Measurements from ENCODE around the gene DOCK1.

DOCK1 gene

DNA sequence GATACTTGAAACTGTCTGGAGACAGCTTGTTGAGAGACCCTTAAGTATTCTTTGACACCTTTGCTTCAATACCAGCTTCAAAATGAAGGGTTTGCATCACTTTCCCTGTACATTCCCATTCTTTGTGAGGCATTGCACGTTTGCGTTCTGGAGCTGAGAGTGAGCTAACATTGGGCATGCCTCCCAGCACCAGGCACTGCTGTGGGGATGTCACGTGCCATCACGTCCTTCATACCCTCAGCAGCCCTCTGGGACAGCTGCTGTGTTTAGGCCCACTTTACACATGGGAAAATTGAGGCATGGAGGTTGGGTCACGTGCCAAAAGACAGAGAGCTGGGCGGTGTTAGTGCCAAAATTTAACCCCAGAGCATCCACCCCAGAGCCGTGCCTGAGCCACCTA lies 357.4 kb downstream of the DOCK1 start:
- Histone ChIP-seq H3K9ac (ENCODE audit: low read length) (no peak overlapping the region), H3K36me3 (ENCODE audit: control insufficient read depth, insufficient read depth, low read length) (peaks cover 10% of the 10 kb centered on the region), H3K4me3 (ENCODE audit: low read length) (no peak overlapping the region), H3K4me1 (ENCODE audit: control insufficient read depth, insufficient read depth, low read length) (no peaks in the 10 kb centered on the region), H3K27me3 (ENCODE audit: control insufficient read depth, insufficient read depth, low read length) (no peaks in the 10 kb centered on the region), H3K27ac (ENCODE audit: low read depth, low read length) (no peak overlapping the region)

DNA sequence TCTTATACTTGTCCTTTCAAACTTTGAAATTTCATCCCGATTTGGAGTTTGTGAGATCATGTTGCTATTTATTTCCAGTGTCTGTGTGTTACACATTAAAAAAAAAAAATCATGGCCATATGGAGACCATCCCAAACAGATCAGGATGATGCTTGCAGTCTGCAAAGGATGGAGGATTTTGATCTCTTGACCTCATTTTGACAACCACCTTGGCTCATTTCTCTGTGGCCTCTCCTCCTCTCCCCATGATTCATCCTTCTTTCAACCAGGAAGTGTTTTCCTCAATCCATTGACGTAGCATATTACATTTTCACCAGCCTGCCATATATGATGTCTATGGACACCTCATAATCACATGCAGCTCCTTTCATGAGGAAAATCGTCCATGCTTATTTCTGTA lies 360.1 kb downstream of the DOCK1 start:
- no peak overlapping the region for H3K27ac ChIP-seq (ENCODE audit: low read depth, low read length)
- H3K27me3 ChIP-seq (ENCODE audit: control insufficient read depth, insufficient read depth, low read length) = no peaks in the 10 kb centered on the region
- H3K9ac ChIP-seq (ENCODE audit: low read length) = no peak overlapping the region
- H3K36me3 ChIP-seq (ENCODE audit: control insufficient read depth, insufficient read depth, low read length) = peaks cover 3% of the 10 kb centered on the region
- H3K4me1 ChIP-seq (ENCODE audit: control insufficient read depth, insufficient read depth, low read length) = no peaks in the 10 kb centered on the region
- no peak overlapping the region for H3K4me3 ChIP-seq (ENCODE audit: low read length)

DNA sequence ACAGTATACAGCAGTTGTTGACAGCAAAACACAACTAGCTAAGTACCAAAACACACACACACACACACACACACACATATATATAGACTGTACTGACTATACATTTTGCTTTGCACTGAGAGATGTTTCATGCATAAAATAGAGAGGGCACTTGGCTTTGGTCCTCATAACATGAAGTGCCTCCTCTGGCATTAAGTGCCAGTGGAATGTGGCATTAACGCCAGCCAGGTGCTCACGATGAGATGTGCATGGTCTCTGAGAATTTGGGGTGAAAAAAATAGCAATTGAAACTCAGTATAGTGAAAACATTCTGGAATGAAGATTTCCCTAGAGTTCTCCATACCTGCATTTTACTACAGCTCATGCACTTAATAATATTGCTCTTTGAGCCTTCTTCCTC lies 361.2 kb downstream of the DOCK1 start:
- no peaks in the 10 kb centered on the region for H3K4me1 ChIP-seq (ENCODE audit: control insufficient read depth, insufficient read depth, low read length)
- H3K27me3 ChIP-seq (ENCODE audit: control insufficient read depth, insufficient read depth, low read length) = no peaks in the 10 kb centered on the region
- peaks cover 2% of the 10 kb centered on the region for H3K36me3 ChIP-seq (ENCODE audit: control insufficient read depth, insufficient read depth, low read length)
- H3K4me3 ChIP-seq (ENCODE audit: low read length) = no peak overlapping the region
- H3K27ac ChIP-seq (ENCODE audit: low read depth, low read length) = no peak overlapping the region
- no peak overlapping the region for H3K9ac ChIP-seq (ENCODE audit: low read length)

- H3K36me3 ChIP-seq (ENCODE audit: control insufficient read depth, insufficient read depth, low read length) = peaks cover 2% of the 10 kb centered on the region
- no peaks in the 10 kb centered on the region for H3K27me3 ChIP-seq (ENCODE audit: control insufficient read depth, insufficient read depth, low read length)
- H3K4me1 ChIP-seq (ENCODE audit: control insufficient read depth, insufficient read depth, low read length) = no peaks in the 10 kb centered on the region
- no peak overlapping the region for H3K27ac ChIP-seq (ENCODE audit: low read depth, low read length)
- no peak overlapping the region for H3K4me3 ChIP-seq (ENCODE audit: low read length)
- no peak overlapping the region for H3K9ac ChIP-seq (ENCODE audit: low read length)
These were observed 362.2 kb downstream of the DOCK1 start for GRCh38 chr10:127267442-127267841.

- H3K36me3 ChIP-seq (ENCODE audit: control insufficient read depth, insufficient read depth, low read length) = peaks cover 4% of the 10 kb centered on the region
- no peak overlapping the region for H3K27ac ChIP-seq (ENCODE audit: low read depth, low read length)
- no peak overlapping the region for H3K9ac ChIP-seq (ENCODE audit: low read length)
- no peaks in the 10 kb centered on the region for H3K27me3 ChIP-seq (ENCODE audit: control insufficient read depth, insufficient read depth, low read length)
- no peak overlapping the region for H3K4me3 ChIP-seq (ENCODE audit: low read length)
- no peaks in the 10 kb centered on the region for H3K4me1 ChIP-seq (ENCODE audit: control insufficient read depth, insufficient read depth, low read length)
These were observed 366.8 kb downstream of the DOCK1 start for GRCh38 chr10:127272076-127272475.

DNA sequence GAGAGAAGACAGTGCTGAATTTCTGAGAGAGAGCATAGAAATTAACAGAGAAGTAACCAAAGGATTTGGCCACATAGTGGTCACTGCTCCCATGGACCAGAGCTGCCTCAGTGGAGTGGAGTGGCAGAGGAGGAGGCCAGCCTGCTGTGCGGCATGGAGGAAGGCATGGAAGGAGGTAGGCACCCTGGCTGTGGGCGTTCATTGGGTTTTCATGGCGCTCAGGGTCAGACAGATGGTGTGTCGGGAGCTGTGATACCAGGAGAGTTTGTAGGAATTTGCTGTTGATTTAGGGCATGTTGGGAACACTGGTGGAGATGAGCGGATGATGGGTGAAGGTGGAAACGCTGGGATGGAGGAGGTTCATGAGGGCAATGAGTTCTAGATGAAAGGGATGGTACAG lies 370.0 kb downstream of the DOCK1 start:
- H3K9ac ChIP-seq (ENCODE audit: low read length) = no peak overlapping the region
- H3K27ac ChIP-seq (ENCODE audit: low read depth, low read length) = no peak overlapping the region

GRCh38 chr10:127275793-127276450 lies 370.7 kb downstream of the DOCK1 start:
- no peak overlapping the region for H3K27ac ChIP-seq (ENCODE audit: low read depth, low read length)
- no peak overlapping the region for H3K4me3 ChIP-seq (ENCODE audit: low read length)

More for the DNA sequence above, 370.0 kb downstream of the DOCK1 start:
- H3K4me1 ChIP-seq (ENCODE audit: control insufficient read depth, insufficient read depth, low read length) = no peaks in the 10 kb centered on the region
- H3K36me3 ChIP-seq (ENCODE audit: control insufficient read depth, insufficient read depth, low read length) = peaks cover 4% of the 10 kb centered on the region
- no peak overlapping the region for H3K4me3 ChIP-seq (ENCODE audit: low read length)
- H3K27me3 ChIP-seq (ENCODE audit: control insufficient read depth, insufficient read depth, low read length) = no peaks in the 10 kb centered on the region

GRCh38 chr10:127276794-127277462 lies 371.7 kb downstream of the DOCK1 start:
- Histone ChIP-seq H3K27ac (ENCODE audit: low read depth, low read length) (no peak overlapping the region), H3K4me1 (ENCODE audit: control insufficient read depth, insufficient read depth, low read length) (no peaks in the 10 kb centered on the region), H3K36me3 (ENCODE audit: control insufficient read depth, insufficient read depth, low read length) (peaks cover 4% of the 10 kb centered on the region)

More at GRCh38 chr10:127275793-127276450, 370.7 kb downstream of the DOCK1 start:
- no peaks in the 10 kb centered on the region for H3K27me3 ChIP-seq (ENCODE audit: control insufficient read depth, insufficient read depth, low read length)
- H3K36me3 ChIP-seq (ENCODE audit: control insufficient read depth, insufficient read depth, low read length) = peaks cover 4% of the 10 kb centered on the region
- H3K4me1 ChIP-seq (ENCODE audit: control insufficient read depth, insufficient read depth, low read length) = no peaks in the 10 kb centered on the region
- no peak overlapping the region for H3K9ac ChIP-seq (ENCODE audit: low read length)

GRCh38 chr10:127278001-127278400 lies 372.8 kb downstream of the DOCK1 start:
- Histone ChIP-seq H3K36me3 (ENCODE audit: control insufficient read depth, insufficient read depth, low read length) (no peaks in the 10 kb centered on the region), H3K4me1 (ENCODE audit: control insufficient read depth, insufficient read depth, low read length) (no peaks in the 10 kb centered on the region), H3K27ac (ENCODE audit: low read depth, low read length) (no peak overlapping the region), H3K4me3 (ENCODE audit: low read length) (no peak overlapping the region), H3K27me3 (ENCODE audit: control insufficient read depth, insufficient read depth, low read length) (no peaks in the 10 kb centered on the region), H3K9ac (ENCODE audit: low read length) (no peak overlapping the region)

More at GRCh38 chr10:127276794-127277462, 371.7 kb downstream of the DOCK1 start:
- no peaks in the 10 kb centered on the region for H3K27me3 ChIP-seq (ENCODE audit: control insufficient read depth, insufficient read depth, low read length)
- no peak overlapping the region for H3K4me3 ChIP-seq (ENCODE audit: low read length)
- H3K9ac ChIP-seq (ENCODE audit: low read length) = no peak overlapping the region

DNA sequence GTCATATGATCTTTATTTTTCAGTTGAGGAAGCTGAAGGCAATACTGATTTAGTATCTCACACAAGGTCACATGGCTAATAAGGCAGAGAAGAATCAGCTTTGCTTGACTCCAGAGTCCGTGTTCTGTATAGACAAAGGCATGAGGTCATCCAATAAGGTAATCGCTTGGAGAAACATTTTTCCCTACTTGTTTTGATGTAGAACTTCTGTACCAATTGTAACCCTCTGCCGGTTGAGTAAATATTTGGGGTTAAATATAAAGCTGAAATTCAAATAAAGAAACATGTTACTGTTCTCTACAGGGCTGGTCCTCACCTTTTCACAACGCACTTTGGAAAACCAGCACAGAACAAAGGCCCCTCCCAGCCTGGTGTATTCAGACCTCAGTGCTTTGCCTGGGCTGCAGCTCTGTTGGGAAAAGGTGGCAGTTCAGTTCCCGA lies 374.1 kb downstream of the DOCK1 start:
- H3K4me1 ChIP-seq (ENCODE audit: control insufficient read depth, insufficient read depth, low read length) = no peaks in the 10 kb centered on the region
- H3K9ac ChIP-seq (ENCODE audit: low read length) = no peak overlapping the region
- no peaks in the 10 kb centered on the region for H3K36me3 ChIP-seq (ENCODE audit: control insufficient read depth, insufficient read depth, low read length)
- no peak overlapping the region for H3K4me3 ChIP-seq (ENCODE audit: low read length)
- no peaks in the 10 kb centered on the region for H3K27me3 ChIP-seq (ENCODE audit: control insufficient read depth, insufficient read depth, low read length)
- no peak overlapping the region for H3K27ac ChIP-seq (ENCODE audit: low read depth, low read length)

DNA sequence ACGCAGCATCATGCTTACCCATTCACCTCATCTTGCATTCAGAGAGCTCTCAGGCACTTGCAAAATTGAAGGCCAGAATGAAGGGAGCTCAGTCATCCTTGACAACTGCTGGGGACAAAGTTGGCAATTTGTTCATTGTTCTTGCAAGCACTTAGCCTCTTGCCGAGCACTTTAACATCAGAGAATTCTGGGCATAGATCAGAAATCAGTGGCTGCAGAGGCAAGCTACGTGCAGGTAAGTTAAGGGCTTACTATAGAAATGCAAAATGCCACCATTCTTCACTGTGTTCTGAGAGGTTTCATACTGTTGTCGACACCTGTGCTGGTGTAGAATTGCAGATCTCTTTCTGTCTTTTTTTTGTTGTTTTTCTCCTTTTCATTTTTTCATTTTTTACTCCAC lies 375.2 kb downstream of the DOCK1 start:
- no peaks in the 10 kb centered on the region for H3K4me1 ChIP-seq (ENCODE audit: control insufficient read depth, insufficient read depth, low read length)
- H3K4me3 ChIP-seq (ENCODE audit: low read length) = no peak overlapping the region
- no peak overlapping the region for H3K27ac ChIP-seq (ENCODE audit: low read depth, low read length)
- no peaks in the 10 kb centered on the region for H3K27me3 ChIP-seq (ENCODE audit: control insufficient read depth, insufficient read depth, low read length)
- no peak overlapping the region for H3K9ac ChIP-seq (ENCODE audit: low read length)
- H3K36me3 ChIP-seq (ENCODE audit: control insufficient read depth, insufficient read depth, low read length) = no peaks in the 10 kb centered on the region

GRCh38 chr10:127283017-127283416 lies 377.8 kb downstream of the DOCK1 start:
- no peak overlapping the region for H3K9ac ChIP-seq (ENCODE audit: low read length)
- H3K4me1 ChIP-seq (ENCODE audit: control insufficient read depth, insufficient read depth, low read length) = no peaks in the 10 kb centered on the region
- no peaks in the 10 kb centered on the region for H3K27me3 ChIP-seq (ENCODE audit: control insufficient read depth, insufficient read depth, low read length)

DNA sequence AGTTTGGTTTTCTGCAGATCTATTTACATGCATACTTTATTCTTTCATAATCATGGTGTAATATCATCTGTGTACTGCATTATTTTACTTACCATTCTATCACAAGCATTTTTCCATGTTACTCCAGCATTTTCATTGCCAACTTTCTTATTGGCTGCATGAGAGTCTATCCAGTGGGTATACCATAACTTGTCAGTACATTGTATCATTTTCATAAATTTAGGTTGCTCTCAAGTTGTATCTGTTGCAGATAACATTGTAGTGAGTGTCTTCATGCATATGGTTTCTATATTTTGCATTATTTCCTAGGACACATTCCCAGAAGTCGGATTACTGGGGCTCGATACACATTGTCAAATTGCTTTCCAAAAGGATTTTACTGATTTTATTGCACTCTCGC lies 378.3 kb downstream of the DOCK1 start:
- Histone ChIP-seq H3K9ac (ENCODE audit: low read length) (no peak overlapping the region), H3K4me1 (ENCODE audit: control insufficient read depth, insufficient read depth, low read length) (no peaks in the 10 kb centered on the region), H3K27ac (ENCODE audit: low read depth, low read length) (no peak overlapping the region), H3K36me3 (ENCODE audit: control insufficient read depth, insufficient read depth, low read length) (no peaks in the 10 kb centered on the region), H3K27me3 (ENCODE audit: control insufficient read depth, insufficient read depth, low read length) (no peaks in the 10 kb centered on the region), H3K4me3 (ENCODE audit: low read length) (no peak overlapping the region)

More at GRCh38 chr10:127283017-127283416, 377.8 kb downstream of the DOCK1 start:
- no peak overlapping the region for H3K4me3 ChIP-seq (ENCODE audit: low read length)
- no peak overlapping the region for H3K27ac ChIP-seq (ENCODE audit: low read depth, low read length)
- H3K36me3 ChIP-seq (ENCODE audit: control insufficient read depth, insufficient read depth, low read length) = no peaks in the 10 kb centered on the region
